ENCODE results near the gene MAGEA9B. TPM values are rescaled to one million over a fixed set of nuclear protein-coding genes. Genes with fewer than 3 reads are reported as not detected.
"Not testable (repeated sequence)": the region's sequence is repeated elsewhere in the genome, so short reads cannot be mapped to it uniquely, and the experiment has no call there.

The MAGEA9B gene
- total and polyA plus RNA-seq, 10 of the 15 experiments (the other 5 are each of a cell fraction or from before 2014, with no cell fraction given): 0.08 TPM; not detected in 9

- TF ChIP-seq PRDM15 (CRISPR knock-in tag; IDR thresholded peaks at IDR 0.05): no peak
- no peak for TF ChIP-seq LARP7 (IDR thresholded peaks at IDR 0.05)
- no peak for TF ChIP-seq KLF5 (IDR thresholded peaks at IDR 0.05; ENCODE audit: partially characterized antibody)
- no peak for TF ChIP-seq CREB1 (IDR thresholded peaks at IDR 0.05; ENCODE audit: low read depth)
- TF ChIP-seq TBL1XR1 (IDR thresholded peaks at IDR 0.05; ENCODE audit: low read depth, low read length): no peak
- TF ChIP-seq ZBTB40 (IDR thresholded peaks at IDR 0.05; ENCODE audit: borderline replicate concordance): no peak
- TF ChIP-seq, protein P1, sequence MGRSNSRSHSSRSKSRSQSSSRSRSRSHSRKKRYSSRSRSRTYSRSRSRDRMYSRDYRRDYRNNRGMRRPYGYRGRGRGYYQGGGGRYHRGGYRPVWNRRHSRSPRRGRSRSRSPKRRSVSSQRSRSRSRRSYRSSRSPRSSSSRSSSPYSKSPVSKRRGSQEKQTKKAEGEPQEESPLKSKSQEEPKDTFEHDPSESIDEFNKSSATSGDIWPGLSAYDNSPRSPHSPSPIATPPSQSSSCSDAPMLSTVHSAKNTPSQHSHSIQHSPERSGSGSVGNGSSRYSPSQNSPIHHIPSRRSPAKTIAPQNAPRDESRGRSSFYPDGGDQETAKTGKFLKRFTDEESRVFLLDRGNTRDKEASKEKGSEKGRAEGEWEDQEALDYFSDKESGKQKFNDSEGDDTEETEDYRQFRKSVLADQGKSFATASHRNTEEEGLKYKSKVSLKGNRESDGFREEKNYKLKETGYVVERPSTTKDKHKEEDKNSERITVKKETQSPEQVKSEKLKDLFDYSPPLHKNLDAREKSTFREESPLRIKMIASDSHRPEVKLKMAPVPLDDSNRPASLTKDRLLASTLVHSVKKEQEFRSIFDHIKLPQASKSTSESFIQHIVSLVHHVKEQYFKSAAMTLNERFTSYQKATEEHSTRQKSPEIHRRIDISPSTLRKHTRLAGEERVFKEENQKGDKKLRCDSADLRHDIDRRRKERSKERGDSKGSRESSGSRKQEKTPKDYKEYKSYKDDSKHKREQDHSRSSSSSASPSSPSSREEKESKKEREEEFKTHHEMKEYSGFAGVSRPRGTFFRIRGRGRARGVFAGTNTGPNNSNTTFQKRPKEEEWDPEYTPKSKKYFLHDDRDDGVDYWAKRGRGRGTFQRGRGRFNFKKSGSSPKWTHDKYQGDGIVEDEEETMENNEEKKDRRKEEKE (IDR thresholded peaks at IDR 0.05): no peak
- TF ChIP-seq ZNF217 (IDR thresholded peaks at IDR 0.05): no peak
- no peak for TF ChIP-seq E2F8 (IDR thresholded peaks at IDR 0.05; ENCODE audit: low read depth, partially characterized antibody)
- TF ChIP-seq SIN3A (IDR thresholded peaks at IDR 0.05; ENCODE audit: low read depth, low read length): no peak
These were observed 23.9 kb downstream of the MAGEA9B start (continued) for GRCh38 chrX:149563359-149563758.

DNA sequence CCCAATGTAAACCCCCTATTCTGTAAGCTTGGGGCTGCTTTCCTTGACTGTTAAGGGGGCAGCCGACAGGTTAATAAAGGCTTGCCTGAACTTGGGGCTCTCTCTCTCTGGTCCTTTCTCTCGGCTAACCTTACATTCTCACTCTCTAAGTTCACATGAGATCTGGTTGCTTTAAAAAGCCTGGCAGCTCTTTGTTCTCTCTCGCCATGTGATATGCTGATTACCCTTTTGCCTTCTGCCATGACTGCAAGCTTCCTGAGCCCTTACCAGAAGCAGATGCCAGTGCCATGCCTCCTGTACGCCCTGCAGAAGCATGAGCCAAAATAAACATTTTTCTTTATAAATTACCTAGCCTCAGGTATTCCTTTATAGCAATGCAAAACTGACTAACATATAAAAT is 32.0 kb downstream of the MAGEA9B start:
- WGBS (ENCODE audit: insufficient coverage, insufficient replicate concordance, low lambda C conversion rate, missing lambda C conversion rate): no CpG with 5 or more reads among the region's 4 CpGs
- H4K20me1 ChIP-seq (ENCODE audit: control insufficient read depth, insufficient read depth); FAIRE-seq; in situ Hi-C loops (cut with MboI); CTCF ChIA-PET; BruUV-seq (replicated peaks); H3K9ac ChIP-seq (ENCODE audit: control insufficient read depth, insufficient read depth, low read length); POLR2A ChIA-PET; H2AFZ ChIP-seq (ENCODE audit: control insufficient read depth, low read depth, low read length); H3K4me3 ChIP-seq; H3K9me3 ChIP-seq (replicated peaks; ENCODE audit: control insufficient read depth, insufficient read depth, low read length); H3K79me2 ChIP-seq (ENCODE audit: control insufficient read depth, insufficient read depth, low read length); H3K27ac ChIP-seq (ENCODE audit: control insufficient read depth, insufficient read depth); H3K4me1 ChIP-seq (ENCODE audit: control insufficient read depth, insufficient read depth, low read length); H3K36me3 ChIP-seq (ENCODE audit: control insufficient read depth in 2 of 2, insufficient read depth in 2 of 2, low read length in 1 of 2); H3K27me3 ChIP-seq (replicated peaks in 1 of 2; ENCODE audit: control insufficient read depth in 2 of 2, insufficient read depth in 2 of 2, low read length in 1 of 2); ATAC-seq; SMC1A ChIA-PET (ENCODE audit: uncharacterized antibody, unreplicated experiment); RAD21 ChIA-PET (ENCODE audit: unreplicated experiment); intact Hi-C loops (cut with micrococcal nuclease; ENCODE audit: unreplicated experiment); H3K4me2 ChIP-seq (ENCODE audit: control insufficient read depth, insufficient read depth); DNase-seq (ENCODE audit: low read depth, low spot score): not testable (repeated sequence)
